DOHH2 (cell line): ENCODE results near the gene OR2W3.

Experiments used
- CTCF ChIP-seq: fragments of 200-600 bp; sonication (generic); IDR thresholded peaks from one replicate; pipeline ENCODE4 v1.5.1; 2014; ENCODE audit warnings: antibody characterized with exemption, mild to moderate bottlenecking, low read depth, low read length; ENCODE audit not compliant: poor library complexity, severe bottlenecking
- EZH2phosphoT487 ChIP-seq: fragments of 200-600 bp; sonication (generic); IDR thresholded peaks from 2 replicates; pipeline ENCODE4 v1.6.1; 2017; ENCODE audit warnings: borderline replicate concordance, mild to moderate bottlenecking, antibody characterized with exemption, low read length, moderate library complexity, mixed read lengths

GRCh38 chr1:247913786-247914185, 18.4 kb downstream of the OR2W3 start:
- TF ChIP-seq CTCF (no peak), EZH2phosphoT487 (no peak)
